HEK293 (cell line): ENCODE results near the gene HGF.

Experiments used
- ZNF664 ChIP-seq: fragments of 450-650 bp; formaldehyde crosslinking; IDR thresholded peaks from 2 replicates; pipeline ENCODE4 v1.5.1; 2016; ENCODE audit warnings: missing biosample characterization, missing genetic modification characterization
- ZSCAN16 ChIP-seq: fragments of 450-650 bp; formaldehyde crosslinking; IDR thresholded peaks from 2 replicates; pipeline ENCODE4 v1.5.1; 2016; ENCODE audit warnings: missing biosample characterization, missing genetic modification characterization
- TF ChIP-seq, protein P1 (sequence below): fragments of 450-650 bp; formaldehyde crosslinking; IDR thresholded peaks from 2 replicates; pipeline ENCODE4 v1.5.1; 2016; ENCODE audit warnings: missing biosample characterization, missing genetic modification characterization
- TF ChIP-seq, protein P2 (sequence below): fragments of 450-650 bp; IDR thresholded peaks from 2 replicates; pipeline ENCODE4 v1.5.1; 2018; ENCODE audit warnings: missing biosample characterization, mild to moderate bottlenecking, missing genetic modification characterization
- TF ChIP-seq, protein P3 (sequence below): fragments of 450-650 bp; formaldehyde crosslinking; IDR thresholded peaks from 2 replicates; pipeline ENCODE4 v1.5.1; 2016; ENCODE audit warnings: missing biosample characterization, missing genetic modification characterization
- TF ChIP-seq, protein P4 (sequence below): fragments of 450-650 bp; formaldehyde crosslinking; IDR thresholded peaks from 2 replicates; pipeline ENCODE4 v1.5.1; 2016; ENCODE audit warnings: missing biosample characterization, missing genetic modification characterization
- TF ChIP-seq, protein P5 (sequence below): fragments of 450-650 bp; formaldehyde crosslinking; IDR thresholded peaks from 2 replicates; pipeline ENCODE4 v1.5.1; 2017; ENCODE audit warnings: missing biosample characterization, missing genetic modification characterization

DNA sequence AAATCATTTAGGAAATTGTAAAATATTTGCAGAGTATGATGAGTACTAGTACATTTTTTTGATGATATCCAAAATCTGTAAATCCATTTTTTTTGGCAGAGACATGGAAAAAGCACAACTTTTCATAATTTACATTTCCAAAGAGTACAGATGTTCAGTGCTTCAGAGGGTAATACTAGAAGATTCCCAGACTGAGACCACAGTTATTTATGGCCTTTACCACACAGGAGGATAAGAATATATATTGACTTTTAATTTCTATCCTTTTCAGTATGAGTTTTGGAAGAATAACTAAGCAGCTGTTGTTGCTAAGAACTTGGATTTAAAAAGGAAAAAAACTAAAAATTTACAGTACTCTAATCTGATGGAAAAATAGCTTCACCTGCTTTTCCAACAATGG lies 61.9 kb downstream of the HGF start:
- no peak for TF ChIP-seq ZNF664
- TF ChIP-seq, protein P1, sequence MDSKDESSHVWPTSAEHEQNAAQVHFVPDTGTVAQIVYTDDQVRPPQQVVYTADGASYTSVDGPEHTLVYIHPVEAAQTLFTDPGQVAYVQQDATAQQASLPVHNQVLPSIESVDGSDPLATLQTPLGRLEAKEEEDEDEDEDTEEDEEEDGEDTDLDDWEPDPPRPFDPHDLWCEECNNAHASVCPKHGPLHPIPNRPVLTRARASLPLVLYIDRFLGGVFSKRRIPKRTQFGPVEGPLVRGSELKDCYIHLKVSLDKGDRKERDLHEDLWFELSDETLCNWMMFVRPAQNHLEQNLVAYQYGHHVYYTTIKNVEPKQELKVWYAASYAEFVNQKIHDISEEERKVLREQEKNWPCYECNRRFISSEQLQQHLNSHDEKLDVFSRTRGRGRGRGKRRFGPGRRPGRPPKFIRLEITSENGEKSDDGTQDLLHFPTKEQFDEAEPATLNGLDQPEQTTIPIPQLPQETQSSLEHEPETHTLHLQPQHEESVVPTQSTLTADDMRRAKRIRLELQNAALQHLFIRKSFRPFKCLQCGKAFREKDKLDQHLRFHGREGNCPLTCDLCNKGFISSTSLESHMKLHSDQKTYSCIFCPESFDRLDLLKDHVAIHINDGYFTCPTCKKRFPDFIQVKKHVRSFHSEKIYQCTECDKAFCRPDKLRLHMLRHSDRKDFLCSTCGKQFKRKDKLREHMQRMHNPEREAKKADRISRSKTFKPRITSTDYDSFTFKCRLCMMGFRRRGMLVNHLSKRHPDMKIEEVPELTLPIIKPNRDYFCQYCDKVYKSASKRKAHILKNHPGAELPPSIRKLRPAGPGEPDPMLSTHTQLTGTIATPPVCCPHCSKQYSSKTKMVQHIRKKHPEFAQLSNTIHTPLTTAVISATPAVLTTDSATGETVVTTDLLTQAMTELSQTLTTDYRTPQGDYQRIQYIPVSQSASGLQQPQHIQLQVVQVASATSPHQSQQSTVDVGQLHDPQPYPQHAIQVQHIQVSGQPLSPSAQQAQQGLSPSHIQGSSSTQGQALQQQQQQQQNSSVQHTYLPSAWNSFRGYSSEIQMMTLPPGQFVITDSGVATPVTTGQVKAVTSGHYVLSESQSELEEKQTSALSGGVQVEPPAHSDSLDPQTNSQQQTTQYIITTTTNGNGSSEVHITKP: no peak
- TF ChIP-seq, protein P2, sequence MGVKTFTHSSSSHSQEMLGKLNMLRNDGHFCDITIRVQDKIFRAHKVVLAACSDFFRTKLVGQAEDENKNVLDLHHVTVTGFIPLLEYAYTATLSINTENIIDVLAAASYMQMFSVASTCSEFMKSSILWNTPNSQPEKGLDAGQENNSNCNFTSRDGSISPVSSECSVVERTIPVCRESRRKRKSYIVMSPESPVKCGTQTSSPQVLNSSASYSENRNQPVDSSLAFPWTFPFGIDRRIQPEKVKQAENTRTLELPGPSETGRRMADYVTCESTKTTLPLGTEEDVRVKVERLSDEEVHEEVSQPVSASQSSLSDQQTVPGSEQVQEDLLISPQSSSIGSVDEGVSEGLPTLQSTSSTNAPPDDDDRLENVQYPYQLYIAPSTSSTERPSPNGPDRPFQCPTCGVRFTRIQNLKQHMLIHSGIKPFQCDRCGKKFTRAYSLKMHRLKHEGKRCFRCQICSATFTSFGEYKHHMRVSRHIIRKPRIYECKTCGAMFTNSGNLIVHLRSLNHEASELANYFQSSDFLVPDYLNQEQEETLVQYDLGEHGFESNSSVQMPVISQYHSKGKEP (tag by site-specific recombination): no peak
- TF ChIP-seq, protein P3, sequence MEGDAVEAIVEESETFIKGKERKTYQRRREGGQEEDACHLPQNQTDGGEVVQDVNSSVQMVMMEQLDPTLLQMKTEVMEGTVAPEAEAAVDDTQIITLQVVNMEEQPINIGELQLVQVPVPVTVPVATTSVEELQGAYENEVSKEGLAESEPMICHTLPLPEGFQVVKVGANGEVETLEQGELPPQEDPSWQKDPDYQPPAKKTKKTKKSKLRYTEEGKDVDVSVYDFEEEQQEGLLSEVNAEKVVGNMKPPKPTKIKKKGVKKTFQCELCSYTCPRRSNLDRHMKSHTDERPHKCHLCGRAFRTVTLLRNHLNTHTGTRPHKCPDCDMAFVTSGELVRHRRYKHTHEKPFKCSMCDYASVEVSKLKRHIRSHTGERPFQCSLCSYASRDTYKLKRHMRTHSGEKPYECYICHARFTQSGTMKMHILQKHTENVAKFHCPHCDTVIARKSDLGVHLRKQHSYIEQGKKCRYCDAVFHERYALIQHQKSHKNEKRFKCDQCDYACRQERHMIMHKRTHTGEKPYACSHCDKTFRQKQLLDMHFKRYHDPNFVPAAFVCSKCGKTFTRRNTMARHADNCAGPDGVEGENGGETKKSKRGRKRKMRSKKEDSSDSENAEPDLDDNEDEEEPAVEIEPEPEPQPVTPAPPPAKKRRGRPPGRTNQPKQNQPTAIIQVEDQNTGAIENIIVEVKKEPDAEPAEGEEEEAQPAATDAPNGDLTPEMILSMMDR: no peak
- no peak for TF ChIP-seq ZSCAN16 (tag by site-specific recombination)
- TF ChIP-seq, protein P4, sequence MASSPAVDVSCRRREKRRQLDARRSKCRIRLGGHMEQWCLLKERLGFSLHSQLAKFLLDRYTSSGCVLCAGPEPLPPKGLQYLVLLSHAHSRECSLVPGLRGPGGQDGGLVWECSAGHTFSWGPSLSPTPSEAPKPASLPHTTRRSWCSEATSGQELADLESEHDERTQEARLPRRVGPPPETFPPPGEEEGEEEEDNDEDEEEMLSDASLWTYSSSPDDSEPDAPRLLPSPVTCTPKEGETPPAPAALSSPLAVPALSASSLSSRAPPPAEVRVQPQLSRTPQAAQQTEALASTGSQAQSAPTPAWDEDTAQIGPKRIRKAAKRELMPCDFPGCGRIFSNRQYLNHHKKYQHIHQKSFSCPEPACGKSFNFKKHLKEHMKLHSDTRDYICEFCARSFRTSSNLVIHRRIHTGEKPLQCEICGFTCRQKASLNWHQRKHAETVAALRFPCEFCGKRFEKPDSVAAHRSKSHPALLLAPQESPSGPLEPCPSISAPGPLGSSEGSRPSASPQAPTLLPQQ: no peak
- TF ChIP-seq, protein P5, sequence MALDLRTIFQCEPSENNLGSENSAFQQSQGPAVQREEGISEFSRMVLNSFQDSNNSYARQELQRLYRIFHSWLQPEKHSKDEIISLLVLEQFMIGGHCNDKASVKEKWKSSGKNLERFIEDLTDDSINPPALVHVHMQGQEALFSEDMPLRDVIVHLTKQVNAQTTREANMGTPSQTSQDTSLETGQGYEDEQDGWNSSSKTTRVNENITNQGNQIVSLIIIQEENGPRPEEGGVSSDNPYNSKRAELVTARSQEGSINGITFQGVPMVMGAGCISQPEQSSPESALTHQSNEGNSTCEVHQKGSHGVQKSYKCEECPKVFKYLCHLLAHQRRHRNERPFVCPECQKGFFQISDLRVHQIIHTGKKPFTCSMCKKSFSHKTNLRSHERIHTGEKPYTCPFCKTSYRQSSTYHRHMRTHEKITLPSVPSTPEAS (tag by site-specific recombination): no peak
